Astrocyte (in vitro differentiated cells and primary cell): ENCODE measurements around the gene PLB1.

Source experiments
- EZH2 ChIP-seq: IDR thresholded peaks from 2 replicates; pipeline ENCODE4 v1.6.1; 2012; ENCODE audit warnings: mild to moderate bottlenecking, low read length, inconsistent platforms; ENCODE audit not compliant: insufficient read depth
- TF ChIP-seq, protein P1 (sequence below): IDR thresholded peaks from 2 replicates; pipeline ENCODE4 v1.5.1; 2011; ENCODE audit warnings: low read depth, mild to moderate bottlenecking, inconsistent platforms, low read length, moderate library complexity; ENCODE audit not compliant: insufficient read depth

DNA sequence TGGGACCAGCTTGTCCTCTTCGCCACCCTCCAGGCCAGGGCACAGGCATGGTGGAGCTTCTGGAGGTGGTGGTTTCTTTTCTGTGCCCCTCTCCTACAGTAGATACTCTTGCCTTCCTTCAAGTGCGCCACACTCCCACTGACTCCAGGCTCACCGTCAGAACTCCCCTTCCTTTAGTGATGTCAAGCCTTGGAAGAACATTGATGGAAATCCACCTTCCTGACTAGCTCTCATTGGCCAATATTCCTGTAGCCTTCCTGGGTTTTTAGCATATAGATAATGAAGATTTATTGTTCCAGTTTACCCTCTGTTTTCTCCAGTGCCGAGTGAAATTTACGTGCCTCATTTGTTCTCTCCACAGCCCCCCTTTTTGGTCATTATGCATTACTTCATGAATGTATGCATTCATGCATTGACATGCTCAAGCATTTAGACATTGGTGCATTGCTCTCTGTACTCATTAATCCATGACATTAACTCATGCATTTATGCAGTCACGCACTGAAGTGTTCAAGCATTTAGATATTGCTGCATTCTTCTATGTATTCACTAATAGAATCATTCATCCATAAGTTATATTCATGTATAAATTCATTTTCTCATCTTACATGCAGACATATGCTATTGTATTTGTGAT lies 37.3 kb downstream of the PLB1 start:
- TF ChIP-seq, protein P1, sequence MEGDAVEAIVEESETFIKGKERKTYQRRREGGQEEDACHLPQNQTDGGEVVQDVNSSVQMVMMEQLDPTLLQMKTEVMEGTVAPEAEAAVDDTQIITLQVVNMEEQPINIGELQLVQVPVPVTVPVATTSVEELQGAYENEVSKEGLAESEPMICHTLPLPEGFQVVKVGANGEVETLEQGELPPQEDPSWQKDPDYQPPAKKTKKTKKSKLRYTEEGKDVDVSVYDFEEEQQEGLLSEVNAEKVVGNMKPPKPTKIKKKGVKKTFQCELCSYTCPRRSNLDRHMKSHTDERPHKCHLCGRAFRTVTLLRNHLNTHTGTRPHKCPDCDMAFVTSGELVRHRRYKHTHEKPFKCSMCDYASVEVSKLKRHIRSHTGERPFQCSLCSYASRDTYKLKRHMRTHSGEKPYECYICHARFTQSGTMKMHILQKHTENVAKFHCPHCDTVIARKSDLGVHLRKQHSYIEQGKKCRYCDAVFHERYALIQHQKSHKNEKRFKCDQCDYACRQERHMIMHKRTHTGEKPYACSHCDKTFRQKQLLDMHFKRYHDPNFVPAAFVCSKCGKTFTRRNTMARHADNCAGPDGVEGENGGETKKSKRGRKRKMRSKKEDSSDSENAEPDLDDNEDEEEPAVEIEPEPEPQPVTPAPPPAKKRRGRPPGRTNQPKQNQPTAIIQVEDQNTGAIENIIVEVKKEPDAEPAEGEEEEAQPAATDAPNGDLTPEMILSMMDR: no peak
- TF ChIP-seq EZH2: no peak
